ENCODE results near the gene ENC1. TPM values are rescaled to one million over a fixed set of nuclear protein-coding genes. Genes with fewer than 3 reads are reported as not detected.

ENC1 gene
- total RNA-seq, 1 donor from 2014 or later, result 0.87 TPM

DNA sequence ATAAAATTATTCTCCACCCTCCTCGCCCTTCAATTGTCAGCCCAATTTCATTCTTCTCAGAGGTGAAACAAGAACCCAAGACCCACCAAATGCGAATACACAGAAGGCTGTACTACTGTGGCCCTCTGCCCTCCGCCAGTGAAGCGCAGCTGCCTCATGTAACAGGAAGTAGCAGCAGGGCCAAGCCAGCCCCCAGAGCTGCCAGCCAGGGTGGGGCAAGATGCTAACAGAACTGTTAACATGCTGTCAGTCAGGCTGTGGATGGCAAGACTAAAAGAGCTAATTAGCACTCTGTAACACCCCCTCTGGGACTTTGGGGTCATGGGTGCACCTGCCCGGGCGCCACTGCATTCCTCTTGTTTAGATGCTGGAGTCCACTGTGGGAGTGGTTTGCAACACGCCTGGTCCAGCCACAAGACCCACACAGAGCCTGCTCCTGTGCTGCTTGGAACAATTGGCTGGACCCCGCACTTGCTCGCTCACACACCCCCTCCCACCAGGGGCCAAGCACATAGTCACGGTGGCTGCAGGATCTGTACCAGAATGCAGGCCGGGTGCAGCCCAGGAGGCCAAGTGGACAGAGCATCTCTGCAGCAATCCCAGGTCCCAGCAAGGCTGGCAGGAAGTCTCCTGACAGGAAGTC lies 30.0 kb upstream of the ENC1 start:
- DNase-seq (ENCODE audit: low spot score), result no peak
- Mint-ChIP-seq H3K9me3 (no peaks in the 10 kb centered on the region), H3K27ac (no peak overlapping the region), H3K4me3 (ENCODE audit: low read depth) (no peak overlapping the region), H3K4me1 (ENCODE audit: low read depth) (no peaks in the 10 kb centered on the region), H3K36me3 (ENCODE audit: low read depth) (no peaks in the 10 kb centered on the region), H3K27me3 (ENCODE audit: low read depth) (peaks cover 23% of the 10 kb centered on the region)
- intact Hi-C loops (cut with micrococcal nuclease), result no loop called here

- Mint-ChIP-seq H3K9me3 (no peaks in the 10 kb centered on the region), H3K4me1 (ENCODE audit: low read depth) (no peaks in the 10 kb centered on the region), H3K27ac (no peak overlapping the region), H3K27me3 (ENCODE audit: low read depth) (peaks cover 22% of the 10 kb centered on the region), H3K4me3 (ENCODE audit: low read depth) (no peak overlapping the region), H3K36me3 (ENCODE audit: low read depth) (no peaks in the 10 kb centered on the region)
- DNase-seq (ENCODE audit: low spot score), result no peak
- intact Hi-C loops (cut with micrococcal nuclease), result no loop called here
Measured at GRCh38 chr5:74669821-74670220, 29.3 kb upstream of the ENC1 start.

- no peaks in the 10 kb centered on the region for H3K36me3 Mint-ChIP-seq (ENCODE audit: low read depth)
- DNase-seq (ENCODE audit: low spot score), result no peak
- no peak overlapping the region for H3K27ac Mint-ChIP-seq
- H3K27me3 Mint-ChIP-seq (ENCODE audit: low read depth), result peaks cover 24% of the 10 kb centered on the region
- no peak overlapping the region for H3K4me3 Mint-ChIP-seq (ENCODE audit: low read depth)
- H3K9me3 Mint-ChIP-seq, result no peaks in the 10 kb centered on the region
- no peaks in the 10 kb centered on the region for H3K4me1 Mint-ChIP-seq (ENCODE audit: low read depth)
- intact Hi-C loops (cut with micrococcal nuclease), result no loop called here
Measured at GRCh38 chr5:74667396-74667795, 26.9 kb upstream of the ENC1 start.

DNA sequence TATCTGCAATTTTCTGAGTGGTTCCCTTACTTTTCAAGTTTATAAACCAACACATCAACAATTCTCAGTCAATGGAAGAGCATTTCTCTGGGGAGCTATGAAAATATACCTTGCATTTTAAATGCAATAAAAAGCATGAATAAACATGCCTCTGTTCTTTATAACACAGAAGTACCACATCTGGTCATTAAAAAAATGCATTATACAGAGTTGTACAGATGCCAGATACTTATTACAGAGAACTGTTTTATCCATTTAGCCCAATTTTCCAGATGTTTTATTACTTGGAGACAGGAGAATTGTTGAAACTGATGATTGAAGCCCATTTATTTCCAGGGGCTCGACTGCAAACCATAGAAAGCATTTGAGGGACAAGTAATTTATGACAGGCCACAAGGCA lies 25.3 kb upstream of the ENC1 start:
- no peak for DNase-seq (ENCODE audit: low spot score)
- no peaks in the 10 kb centered on the region for H3K9me3 Mint-ChIP-seq
- no peaks in the 10 kb centered on the region for H3K4me1 Mint-ChIP-seq (ENCODE audit: low read depth)
- no peaks in the 10 kb centered on the region for H3K36me3 Mint-ChIP-seq (ENCODE audit: low read depth)
- H3K27me3 Mint-ChIP-seq (ENCODE audit: low read depth), result peaks cover 31% of the 10 kb centered on the region
- intact Hi-C loops (cut with micrococcal nuclease), result no loop called here
- no peak overlapping the region for H3K4me3 Mint-ChIP-seq (ENCODE audit: low read depth)
- no peak overlapping the region for H3K27ac Mint-ChIP-seq

DNA sequence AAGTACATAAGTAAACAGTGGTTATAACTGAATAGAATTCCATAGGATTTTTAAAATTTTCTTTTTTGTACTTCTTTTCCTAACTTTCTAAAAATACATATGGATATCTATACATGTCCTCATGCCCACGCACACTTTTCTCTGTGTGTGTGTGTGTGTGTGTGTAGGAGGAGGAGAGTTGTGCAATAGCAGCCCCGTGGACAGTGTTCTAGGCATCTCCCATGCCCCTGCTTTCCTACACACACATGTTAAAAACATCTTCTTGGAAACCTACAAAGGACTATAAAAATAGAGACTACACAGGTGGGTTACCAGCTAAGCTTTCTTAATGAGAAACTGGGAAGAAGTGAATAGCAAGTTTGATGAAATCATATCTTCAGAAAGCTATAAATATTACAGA lies 24.7 kb upstream of the ENC1 start:
- Mint-ChIP-seq H3K36me3 (ENCODE audit: low read depth) (no peaks in the 10 kb centered on the region), H3K4me1 (ENCODE audit: low read depth) (no peaks in the 10 kb centered on the region), H3K9me3 (no peaks in the 10 kb centered on the region), H3K4me3 (ENCODE audit: low read depth) (no peak overlapping the region), H3K27me3 (ENCODE audit: low read depth) (peaks cover 36% of the 10 kb centered on the region), H3K27ac (no peak overlapping the region)
- intact Hi-C loops (cut with micrococcal nuclease), result no loop called here
- DNase-seq (ENCODE audit: low spot score), result no peak

DNA sequence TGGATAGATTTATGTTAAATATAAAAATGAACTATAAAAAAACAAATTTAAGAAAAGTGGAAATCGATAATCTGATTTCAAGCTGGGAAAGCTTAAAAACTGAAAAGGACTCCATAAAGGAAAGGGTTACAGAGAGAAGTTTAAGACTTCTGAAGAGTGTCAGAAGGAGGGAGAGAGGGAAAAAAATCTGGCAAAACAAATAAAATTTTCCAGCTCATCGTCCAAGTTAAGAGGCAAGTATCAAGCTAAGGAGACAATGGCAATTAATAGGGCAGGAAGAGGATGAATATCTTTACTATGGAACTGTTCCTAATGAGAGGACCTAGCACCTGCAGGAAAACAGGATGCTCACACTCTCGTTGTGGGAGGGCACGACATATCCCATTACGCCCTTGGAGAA lies 24.0 kb upstream of the ENC1 start:
- H3K27me3 Mint-ChIP-seq (ENCODE audit: low read depth), result peaks cover 36% of the 10 kb centered on the region
- no peaks in the 10 kb centered on the region for H3K4me1 Mint-ChIP-seq (ENCODE audit: low read depth)
- H3K36me3 Mint-ChIP-seq (ENCODE audit: low read depth), result no peaks in the 10 kb centered on the region
- intact Hi-C loops (cut with micrococcal nuclease), result no loop called here
- DNase-seq (ENCODE audit: low spot score), result no peak
- H3K27ac Mint-ChIP-seq, result no peak overlapping the region
- H3K4me3 Mint-ChIP-seq (ENCODE audit: low read depth), result no peak overlapping the region
- H3K9me3 Mint-ChIP-seq, result no peaks in the 10 kb centered on the region

DNA sequence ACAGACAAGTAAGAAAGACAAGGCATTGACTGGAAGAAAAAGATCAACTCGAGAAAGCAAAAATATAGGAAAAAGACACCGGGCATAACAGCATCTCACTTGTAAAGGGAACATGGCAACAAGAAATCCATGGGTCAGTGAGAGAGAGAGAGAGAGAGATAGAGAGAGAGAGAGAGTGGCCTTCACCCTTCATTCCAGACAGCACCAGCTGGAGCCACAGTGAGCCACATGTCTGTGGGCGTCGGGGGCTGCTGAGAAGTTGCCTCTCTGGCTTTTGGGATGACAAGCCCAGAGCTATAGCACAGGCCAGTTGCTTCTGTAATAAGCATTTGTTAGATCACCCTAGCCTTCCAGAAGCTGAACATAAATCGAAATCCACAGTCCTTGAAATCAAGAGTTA lies 20.3 kb upstream of the ENC1 start:
- H3K27me3 Mint-ChIP-seq (ENCODE audit: low read depth), result peaks cover 36% of the 10 kb centered on the region
- H3K4me3 Mint-ChIP-seq (ENCODE audit: low read depth), result no peak overlapping the region
- intact Hi-C loops (cut with micrococcal nuclease), result no loop called here
- H3K9me3 Mint-ChIP-seq, result no peaks in the 10 kb centered on the region
- H3K36me3 Mint-ChIP-seq (ENCODE audit: low read depth), result no peaks in the 10 kb centered on the region
- no peak for DNase-seq (ENCODE audit: low spot score)
- no peaks in the 10 kb centered on the region for H3K4me1 Mint-ChIP-seq (ENCODE audit: low read depth)
- H3K27ac Mint-ChIP-seq, result no peak overlapping the region

- intact Hi-C loops (cut with micrococcal nuclease), result no loop called here
- Mint-ChIP-seq H3K27me3 (ENCODE audit: low read depth) (peaks cover 29% of the 10 kb centered on the region), H3K27ac (no peak overlapping the region), H3K4me3 (ENCODE audit: low read depth) (no peak overlapping the region), H3K4me1 (ENCODE audit: low read depth) (no peaks in the 10 kb centered on the region), H3K36me3 (ENCODE audit: low read depth) (no peaks in the 10 kb centered on the region), H3K9me3 (no peaks in the 10 kb centered on the region)
- DNase-seq (ENCODE audit: low spot score), result no peak
Measured at GRCh38 chr5:74660140-74660539, 19.6 kb upstream of the ENC1 start.

DNA sequence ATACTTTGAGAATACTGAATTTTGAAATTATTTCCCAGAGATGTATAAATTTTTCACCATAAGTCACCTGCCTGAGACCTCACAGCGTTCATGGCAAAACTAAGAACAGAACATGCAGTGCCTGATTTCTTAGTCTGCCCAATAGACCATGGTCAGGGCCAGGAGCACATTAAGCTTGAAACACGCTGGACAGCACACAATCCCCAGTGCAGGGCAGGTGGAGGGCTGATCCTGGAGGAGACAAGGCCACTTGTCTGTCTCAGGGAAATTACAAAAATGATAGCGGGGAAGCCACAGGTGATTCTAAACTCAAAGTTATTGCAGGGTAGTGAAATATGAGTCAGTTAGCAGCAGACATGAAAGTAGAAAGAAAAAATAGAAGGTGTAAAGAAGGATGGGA lies 18.6 kb upstream of the ENC1 start:
- no peak for DNase-seq (ENCODE audit: low spot score)
- no peak overlapping the region for H3K27ac Mint-ChIP-seq
- no peaks in the 10 kb centered on the region for H3K4me1 Mint-ChIP-seq (ENCODE audit: low read depth)
- H3K27me3 Mint-ChIP-seq (ENCODE audit: low read depth), result peaks cover 35% of the 10 kb centered on the region
- no peak overlapping the region for H3K4me3 Mint-ChIP-seq (ENCODE audit: low read depth)
- no peaks in the 10 kb centered on the region for H3K36me3 Mint-ChIP-seq (ENCODE audit: low read depth)
- intact Hi-C loops (cut with micrococcal nuclease), result no loop called here
- no peaks in the 10 kb centered on the region for H3K9me3 Mint-ChIP-seq

DNA sequence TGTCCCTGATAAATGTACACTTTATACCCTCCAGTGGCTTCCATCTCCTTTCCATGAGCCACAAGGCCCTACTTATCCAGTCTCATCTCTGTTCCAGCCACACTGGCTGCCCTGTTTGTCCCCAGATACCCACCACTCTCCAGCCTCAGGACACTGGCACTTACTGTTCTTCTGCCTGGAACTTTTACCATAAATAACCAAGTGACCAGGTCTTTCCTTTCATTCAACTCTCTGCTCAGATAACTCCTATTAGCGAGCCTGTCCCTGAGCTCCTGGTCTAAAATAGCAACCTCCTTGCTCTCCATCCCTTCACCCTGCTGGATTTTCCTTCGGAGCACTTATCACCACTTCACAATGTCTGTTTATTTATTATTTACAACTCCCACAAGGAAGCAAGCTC lies 16.6 kb upstream of the ENC1 start:
- Mint-ChIP-seq H3K36me3 (ENCODE audit: low read depth) (no peaks in the 10 kb centered on the region), H3K9me3 (no peaks in the 10 kb centered on the region), H3K27ac (no peak overlapping the region), H3K27me3 (ENCODE audit: low read depth) (peaks cover 25% of the 10 kb centered on the region), H3K4me1 (ENCODE audit: low read depth) (no peaks in the 10 kb centered on the region), H3K4me3 (ENCODE audit: low read depth) (no peak overlapping the region)
- intact Hi-C loops (cut with micrococcal nuclease), result no loop called here
- no peak for DNase-seq (ENCODE audit: low spot score)

- H3K36me3 Mint-ChIP-seq (ENCODE audit: low read depth), result no peaks in the 10 kb centered on the region
Measured at GRCh38 chr5:74655716-74656115, 15.2 kb upstream of the ENC1 start.

GRCh38 chr5:74655206-74655605 lies 14.7 kb upstream of the ENC1 start:
- H3K4me3 Mint-ChIP-seq (ENCODE audit: low read depth), result no peak overlapping the region
- no peaks in the 10 kb centered on the region for H3K4me1 Mint-ChIP-seq (ENCODE audit: low read depth)
- intact Hi-C loops (cut with micrococcal nuclease), result no loop called here
- H3K27ac Mint-ChIP-seq, result no peak overlapping the region
- no peaks in the 10 kb centered on the region for H3K9me3 Mint-ChIP-seq
- H3K27me3 Mint-ChIP-seq (ENCODE audit: low read depth), result peaks cover 20% of the 10 kb centered on the region
- no peaks in the 10 kb centered on the region for H3K36me3 Mint-ChIP-seq (ENCODE audit: low read depth)
- no peak for DNase-seq (ENCODE audit: low spot score)

More at GRCh38 chr5:74655716-74656115, 15.2 kb upstream of the ENC1 start:
- Mint-ChIP-seq H3K4me3 (ENCODE audit: low read depth) (no peak overlapping the region), H3K9me3 (no peaks in the 10 kb centered on the region), H3K4me1 (ENCODE audit: low read depth) (no peaks in the 10 kb centered on the region), H3K27me3 (ENCODE audit: low read depth) (peaks cover 21% of the 10 kb centered on the region), H3K27ac (no peak overlapping the region)
- DNase-seq (ENCODE audit: low spot score), result no peak
- intact Hi-C loops (cut with micrococcal nuclease), result no loop called here

DNA sequence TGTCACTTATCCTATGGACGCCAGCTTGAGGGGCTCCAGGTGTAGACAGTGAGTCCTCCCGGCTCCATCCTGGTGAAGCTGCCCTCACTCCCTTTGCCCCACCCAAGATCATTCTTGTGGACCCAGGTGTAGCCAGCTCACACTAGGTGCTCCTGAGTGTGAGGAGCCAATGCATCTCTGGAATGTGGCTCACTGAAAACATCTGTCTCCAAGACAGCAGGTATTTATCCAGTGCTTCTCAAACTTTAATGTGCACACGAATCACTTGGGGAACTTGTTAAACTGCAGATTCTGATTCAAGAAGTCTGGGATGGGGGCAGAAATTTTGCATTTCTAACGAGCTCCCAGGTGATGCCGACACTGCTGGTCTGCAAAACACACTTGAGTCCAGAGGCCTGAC lies 13.5 kb upstream of the ENC1 start:
- Mint-ChIP-seq H3K27ac (no peak overlapping the region), H3K4me1 (ENCODE audit: low read depth) (no peaks in the 10 kb centered on the region), H3K4me3 (ENCODE audit: low read depth) (no peak overlapping the region), H3K36me3 (ENCODE audit: low read depth) (no peaks in the 10 kb centered on the region), H3K9me3 (no peaks in the 10 kb centered on the region), H3K27me3 (ENCODE audit: low read depth) (peaks cover 20% of the 10 kb centered on the region)
- intact Hi-C loops (cut with micrococcal nuclease), result no loop called here
- DNase-seq (ENCODE audit: low spot score), result no peak

GRCh38 chr5:74652576-74652975 lies 12.0 kb upstream of the ENC1 start:
- Mint-ChIP-seq H3K27me3 (ENCODE audit: low read depth) (peaks cover 22% of the 10 kb centered on the region), H3K27ac (no peak overlapping the region), H3K9me3 (no peaks in the 10 kb centered on the region), H3K4me1 (ENCODE audit: low read depth) (peaks cover 2% of the 10 kb centered on the region), H3K36me3 (ENCODE audit: low read depth) (no peaks in the 10 kb centered on the region), H3K4me3 (ENCODE audit: low read depth) (no peak overlapping the region)
- DNase-seq (ENCODE audit: low spot score), result no peak
- intact Hi-C loops (cut with micrococcal nuclease), result no loop called here
